Muscle of leg (tissue), 11 donors: ENCODE results near the gene FREY1. TPM values are rescaled to one million over a fixed set of nuclear protein-coding genes. Genes with fewer than 3 reads are reported as not detected.

Source experiments
- DNase-seq: peaks from one replicate; pipeline ENCODE4 v3.0.0; 2013
- H3K27ac ChIP-seq: one replicate; pipeline ENCODE4 v1.5.1; 2013; ENCODE audit warnings: mild to moderate bottlenecking, low read length, control low read depth
- H3K27me3 ChIP-seq: one replicate; pipeline ENCODE4 v1.6.1; 2013; ENCODE audit warnings: low read length; ENCODE audit not compliant: control insufficient read depth, insufficient read depth
- H3K36me3 ChIP-seq: one replicate; pipeline ENCODE4 v1.6.1; 2013; ENCODE audit warnings: low read length; ENCODE audit not compliant: control insufficient read depth, insufficient read depth
- H3K4me1 ChIP-seq: one replicate; pipeline ENCODE4 v1.6.1; 2013; ENCODE audit warnings: low read length; ENCODE audit not compliant: control insufficient read depth, insufficient read depth
- H3K4me3 ChIP-seq: one replicate; pipeline ENCODE4 v1.5.1; 2013; ENCODE audit warnings: low read length, control low read depth
- H3K9me3 ChIP-seq: replicated peaks from 2 replicates; pipeline ENCODE4 v1.6.1; 2013; ENCODE audit warnings: low read depth, low read length; ENCODE audit not compliant: control insufficient read depth
- WGBS: methylation state at CpG from one replicate; pipeline ENCODE4 v1.1.5; 2013; ENCODE audit warnings: missing lambda C conversion rate; ENCODE audit not compliant: insufficient coverage; 5-methylcytosine and 5-hydroxymethylcytosine counted together
- polyA plus RNA-seq, 8 donors: library from polyadenylated mRNA; unstranded; fragments of 120-200 nt; gene quantifications; one replicate each; pipeline versions ENCODE4 v1.2.1 to v1.2.3, GENCODE V29; 2013; ENCODE audit warnings: inconsistent platforms in 1 of 8, low replicate concordance in 1 of 8; ENCODE audit not compliant: insufficient read length in 8 of 8, insufficient read depth in 1 of 8
- total RNA-seq: library from RNA; stranded (reverse); fragments of 120-200 nt; gene quantifications from one replicate; pipeline ENCODE4 v1.2.4, GENCODE V29; 2013

The FREY1 gene
- total and polyA plus RNA-seq, 9 donors, result 0.21 to 0.46 (median 0.27) TPM; not detected in 4

GRCh38 chr11:45921561-45922424 is 14.7 kb upstream of the FREY1 start:
- 7% methylated on average over 41 of the region's 54 CpGs for WGBS
- peaks cover 32% of the 10 kb centered on the region for H3K4me1 ChIP-seq
- H3K9me3 ChIP-seq, result no peaks in the 10 kb centered on the region
- H3K4me3 ChIP-seq, result no peak overlapping the region
- H3K27me3 ChIP-seq, result peaks cover 53% of the 10 kb centered on the region
- H3K36me3 ChIP-seq, result no peaks in the 10 kb centered on the region
- no peak overlapping the region for H3K27ac ChIP-seq
- peak; percentile 76 for DNase-seq

- no peak for DNase-seq
- no peak overlapping the region for H3K27ac ChIP-seq
- 61% methylated on average over 3 of the region's 6 CpGs for WGBS
Measured at GRCh38 chr11:45920531-45921477, 13.7 kb upstream of the FREY1 start.

GRCh38 chr11:45919806-45920530 is 12.9 kb upstream of the FREY1 start:
- peaks cover 9% of the 10 kb centered on the region for H3K36me3 ChIP-seq
- H3K4me3 ChIP-seq, result no peak overlapping the region
- 14% methylated on average over 3 of the region's 13 CpGs for WGBS
- H3K27ac ChIP-seq, result no peak overlapping the region
- peaks cover 48% of the 10 kb centered on the region for H3K27me3 ChIP-seq
- no peaks in the 10 kb centered on the region for H3K9me3 ChIP-seq
- peaks cover 32% of the 10 kb centered on the region for H3K4me1 ChIP-seq
- DNase-seq, result no peak

More at GRCh38 chr11:45920531-45921477, 13.7 kb upstream of the FREY1 start:
- Histone ChIP-seq H3K27me3 (peaks cover 51% of the 10 kb centered on the region), H3K4me3 (no peak overlapping the region), H3K9me3 (no peaks in the 10 kb centered on the region), H3K4me1 (peaks cover 32% of the 10 kb centered on the region), H3K36me3 (peaks cover under 1% of the 10 kb centered on the region)

GRCh38 chr11:45918962-45919675 is 12.0 kb upstream of the FREY1 start:
- no peak for DNase-seq
- WGBS, result 90% methylated on average over 2 of the region's 7 CpGs
- H3K4me1 ChIP-seq, result peaks cover 32% of the 10 kb centered on the region
- peaks cover 17% of the 10 kb centered on the region for H3K36me3 ChIP-seq
- H3K27ac ChIP-seq, result peak overlapping the region; percentile 96
- H3K27me3 ChIP-seq, result peaks cover 39% of the 10 kb centered on the region
- no peaks in the 10 kb centered on the region for H3K9me3 ChIP-seq
- peak overlapping the region; percentile 99 for H3K4me3 ChIP-seq

GRCh38 chr11:45918331-45918941 is 11.4 kb upstream of the FREY1 start:
- Histone ChIP-seq H3K4me3 (peak overlapping the region; percentile 99), H3K27me3 (peaks cover 33% of the 10 kb centered on the region), H3K27ac (peak overlapping the region; percentile 96), H3K4me1 (peaks cover 32% of the 10 kb centered on the region), H3K9me3 (no peaks in the 10 kb centered on the region), H3K36me3 (peaks cover 24% of the 10 kb centered on the region)
- DNase-seq, result peak; percentile 67
- under 1% methylated on average over 30 of the region's 38 CpGs for WGBS

- Histone ChIP-seq H3K9me3 (no peaks in the 10 kb centered on the region), H3K36me3 (peaks cover 30% of the 10 kb centered on the region), H3K27me3 (peaks cover 28% of the 10 kb centered on the region), H3K27ac (peak within 1 kb of the TSS; percentile 96), H3K4me3 (peak within 1 kb of the TSS; percentile 99), H3K4me1 (peaks cover 29% of the 10 kb centered on the region)
- DNase-seq, result peak; percentile 100
- under 1% methylated on average over 44 of the region's 45 CpGs for whole genome bisulfite sequencing
Measured at GRCh38 chr11:45917623-45918330, 10.7 kb upstream of the FREY1 start, which contains the start of gene PEX16. Gene PEX16, minus strand, starts transcription at chr11:45917877. Its CDS starts 66 bp downstream, at chr11:45917811.

GRCh38 chr11:45917286-45917622 is 10.2 kb upstream of the FREY1 start:
- H3K36me3 ChIP-seq, result peaks cover 30% of the 10 kb centered on the region
- no peak for DNase-seq
- peak overlapping the region; percentile 96 for H3K27ac ChIP-seq
- peaks cover 28% of the 10 kb centered on the region for H3K4me1 ChIP-seq
- 9% methylated on average over 7 of the region's 16 CpGs for WGBS
- peak overlapping the region; percentile 99 for H3K4me3 ChIP-seq
- peaks cover 25% of the 10 kb centered on the region for H3K27me3 ChIP-seq
- H3K9me3 ChIP-seq, result no peaks in the 10 kb centered on the region

GRCh38 chr11:45915446-45915845 is 8.4 kb upstream of the FREY1 start:
- Histone ChIP-seq H3K27me3 (peaks cover 6% of the 10 kb centered on the region), H3K4me1 (peaks cover 18% of the 10 kb centered on the region), H3K36me3 (peaks cover 46% of the 10 kb centered on the region), H3K9me3 (no peaks in the 10 kb centered on the region), H3K4me3 (no peak overlapping the region), H3K27ac (no peak overlapping the region)
- WGBS, result 74% methylated on average over 7 of the region's 13 CpGs
- no peak for DNase-seq
